Neural cell (in vitro differentiated cells): Measurements from ENCODE around the gene KIR2DL3. TPM values are rescaled to one million over a fixed set of nuclear protein-coding genes. Genes with fewer than 3 reads are reported as not detected.

Source experiments
- polyA plus RNA-seq: library from polyadenylated mRNA; depleted of rRNA; stranded (reverse); fragments of >200 nt; gene quantifications from 2 replicates; pipeline ENCODE4 v1.2.3, GENCODE V29; 2014
- small RNA-seq, 3 experiments: library from RNA; depleted of rRNA; stranded (forward); fragments of <200 nt; gene quantifications; one replicate each; pipeline ENCODE3, GENCODE V24; 2012

The KIR2DL3 gene
- polyA plus RNA-seq, 1 donor from 2014 or later: not detected

Small RNA genes lying within 50 kb of the gene (small RNA-seq; reads per million reads assigned to genes)
- gene AC245128.2: 0 reads per million in 3 experiments
- 0 reads per million in 3 experiments for gene KIR3DP1

Other genes with a start within 250 kb of the KIR2DL3 start
- gene LAIR2, start 235.7 kb upstream of the KIR2DL3 start, polyA plus RNA-seq: not detected in 2 replicates
- not detected in 2 replicates for gene LILRA2, start 164.7 kb upstream of the KIR2DL3 start, polyA plus RNA-seq
- gene LILRA1, start 144.9 kb upstream of the KIR2DL3 start, polyA plus RNA-seq: not detected in 2 replicates
- gene LILRB1, start 108.0 kb upstream of the KIR2DL3 start, polyA plus RNA-seq: not detected in 2 replicates
- not detected in 2 replicates for gene LILRB4, start 75.5 kb upstream of the KIR2DL3 start, polyA plus RNA-seq
- not detected in 2 replicates for gene KIR3DL3, start 14.1 kb upstream of the KIR2DL3 start, polyA plus RNA-seq
- not detected in 2 replicates for gene KIR2DL1, start 31.3 kb downstream of the KIR2DL3 start, polyA plus RNA-seq
- not detected in 2 replicates for gene KIR2DL4, start 65.1 kb downstream of the KIR2DL3 start, polyA plus RNA-seq
- not detected in 2 replicates for gene KIR3DL1, start 78.0 kb downstream of the KIR2DL3 start, polyA plus RNA-seq
- gene KIR2DS4, start 94.2 kb downstream of the KIR2DL3 start, polyA plus RNA-seq: not detected in 2 replicates
- gene KIR3DL2, start 111.9 kb downstream of the KIR2DL3 start, polyA plus RNA-seq: not detected in 2 replicates
- not detected in 2 replicates for gene FCAR, start 135.7 kb downstream of the KIR2DL3 start, polyA plus RNA-seq
- not detected in 2 replicates for gene NCR1, start 167.6 kb downstream of the KIR2DL3 start, polyA plus RNA-seq
- gene NLRP7, start 209.0 kb downstream of the KIR2DL3 start, polyA plus RNA-seq: not detected in 2 replicates
- not detected in 2 replicates for gene NLRP2, start 227.9 kb downstream of the KIR2DL3 start, polyA plus RNA-seq